HL-60 (cell line): ENCODE data around the gene PDGFA.

Experiments used
- DNase-seq, 2 experiments: peaks; one replicate each; pipeline ENCODE4 v3.0.0-alpha.2; 2010 to 2020; ENCODE audit warnings: low read depth in 1 of 2, low spot score in 1 of 2
- H3K27ac ChIP-seq: fragments of 250-450 bp; sonication (Bioruptor Pico); replicated peaks from 2 replicates; pipeline ENCODE4 v1.5.1; 2020; ENCODE audit warnings: mild to moderate bottlenecking, moderate library complexity
- H3K27me3 ChIP-seq: fragments of 250-450 bp; sonication (Bioruptor Pico); 2 replicates; pipeline ENCODE4 v1.5.1; 2021; ENCODE audit warnings: mild to moderate bottlenecking, moderate library complexity; ENCODE audit not compliant: insufficient read depth, poor library complexity, severe bottlenecking
- H3K4me3 ChIP-seq: replicated peaks from 2 replicates; pipeline ENCODE4 v1.5.1; 2011; ENCODE audit warnings: mild to moderate bottlenecking, control low read depth, low read length; ENCODE audit not compliant: insufficient read depth
- CTCF ChIP-seq: IDR thresholded peaks from one replicate; pipeline ENCODE4 v1.5.1; 2011; ENCODE audit warnings: low read length, control low read depth, inconsistent platforms; ENCODE audit not compliant: insufficient read depth
- GABPA ChIP-seq: IDR thresholded peaks from 2 replicates; pipeline ENCODE4 v1.6.1; 2012; ENCODE audit warnings: low read depth
- POLR2AphosphoS5 ChIP-seq: IDR thresholded peaks from 2 replicates; pipeline ENCODE4 v1.6.1; 2012; ENCODE audit warnings: low read depth
- REST ChIP-seq: IDR thresholded peaks from 2 replicates; pipeline ENCODE4 v1.6.1; 2012; ENCODE audit warnings: low read depth; ENCODE audit not compliant: insufficient replicate concordance
- SPI1 ChIP-seq: IDR thresholded peaks from 2 replicates; pipeline ENCODE4 v1.6.1; 2012; ENCODE audit warnings: low read depth, mild to moderate bottlenecking, borderline replicate concordance

PDGFA gene

GRCh38 chr7:467856-468545, 51.6 kb downstream of the PDGFA start:
- peak in 1 of 2 experiments; percentile 55 for DNase-seq

DNA sequence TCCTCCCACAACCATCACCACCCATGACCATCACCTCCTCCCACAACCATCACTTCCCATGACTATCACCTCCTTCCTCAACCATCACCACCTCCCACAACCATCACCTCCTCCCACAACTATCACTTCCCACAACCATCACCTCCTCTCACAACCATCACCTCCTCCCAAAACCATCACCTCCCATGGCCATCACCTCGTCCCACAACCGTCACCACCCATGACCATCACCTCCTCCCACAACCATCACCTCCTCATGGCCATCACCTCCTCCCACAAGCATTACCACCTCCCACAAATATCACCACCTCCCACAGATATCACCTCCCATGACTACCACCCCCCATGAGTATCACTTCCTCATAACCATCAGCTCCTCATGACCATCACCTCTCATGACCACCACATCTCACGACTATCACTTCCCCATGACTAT, 52.2 kb downstream of the PDGFA start:
- Histone ChIP-seq H3K27me3 (no peaks in the 10 kb centered on the region), H3K4me3 (no peak overlapping the region), H3K27ac (no peak overlapping the region)
- TF ChIP-seq GABPA (no peak), SPI1 (no peak), CTCF (no peak), REST (no peak), POLR2AphosphoS5 (no peak)
- DNase-seq, result peak in 1 of 2 experiments; percentile 49

More at GRCh38 chr7:467856-468545, 51.6 kb downstream of the PDGFA start:
- H3K4me3 ChIP-seq, result no peak overlapping the region
- no peak for TF ChIP-seq POLR2AphosphoS5
- TF ChIP-seq SPI1, result peak; percentile 2; the same call in 1 of the 2 replicates
- no peak for TF ChIP-seq GABPA
- TF ChIP-seq CTCF, result no peak
- TF ChIP-seq REST, result no peak
- H3K27me3 ChIP-seq, result no peaks in the 10 kb centered on the region
- no peak overlapping the region for H3K27ac ChIP-seq

- Histone ChIP-seq H3K27me3 (no peaks in the 10 kb centered on the region), H3K4me3 (no peak overlapping the region), H3K27ac (no peak overlapping the region)
- no peak for TF ChIP-seq REST
- TF ChIP-seq CTCF, result no peak
- no peak for TF ChIP-seq POLR2AphosphoS5
- TF ChIP-seq GABPA, result no peak
- no peak for TF ChIP-seq SPI1
- DNase-seq, result no peak
Observed at GRCh38 chr7:466465-467191, 53.0 kb downstream of the PDGFA start.
